ENCODE measurements around the gene CDO1. TPM values are rescaled to one million over a fixed set of nuclear protein-coding genes. Genes with fewer than 3 reads are reported as not detected.
A peak's percentile ranks its signal among the peaks of the same experiment; 100 is the strongest.
"Not testable (repeated sequence)": the region's sequence is repeated elsewhere in the genome, so short reads cannot be mapped to it uniquely, and the experiment has no call there.

The CDO1 gene
- total RNA-seq, 1 donor from 2014 or later, result 136 TPM

DNA sequence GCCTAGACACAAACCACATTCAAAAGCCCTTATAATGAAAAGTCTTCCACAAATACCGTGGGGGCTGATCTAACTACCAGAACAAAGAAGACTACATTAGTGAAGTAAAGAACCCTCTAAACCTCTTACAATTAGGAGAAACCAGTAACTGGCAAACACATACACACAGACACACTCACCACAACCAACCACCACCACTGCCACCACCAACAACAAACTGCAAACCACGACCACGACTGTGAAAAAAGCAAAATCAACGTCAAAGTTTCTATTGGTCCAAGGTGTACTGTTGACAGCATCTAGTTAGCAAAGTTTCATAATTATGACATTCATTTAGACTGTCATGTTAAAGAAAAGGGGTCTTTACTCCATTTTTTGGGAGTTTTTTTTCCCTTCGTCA, 2.7 kb downstream of the CDO1 start:
- peak overlapping the region; percentile 98 for H3K4me3 Mint-ChIP-seq (ENCODE audit: unreplicated experiment)
- H3K4me1 Mint-ChIP-seq (ENCODE audit: low read depth, unreplicated experiment), result peaks cover 49% of the 10 kb centered on the region
- H3K27me3 Mint-ChIP-seq (ENCODE audit: unreplicated experiment), result peaks cover 18% of the 10 kb centered on the region
- TF ChIP-seq, protein P1, sequence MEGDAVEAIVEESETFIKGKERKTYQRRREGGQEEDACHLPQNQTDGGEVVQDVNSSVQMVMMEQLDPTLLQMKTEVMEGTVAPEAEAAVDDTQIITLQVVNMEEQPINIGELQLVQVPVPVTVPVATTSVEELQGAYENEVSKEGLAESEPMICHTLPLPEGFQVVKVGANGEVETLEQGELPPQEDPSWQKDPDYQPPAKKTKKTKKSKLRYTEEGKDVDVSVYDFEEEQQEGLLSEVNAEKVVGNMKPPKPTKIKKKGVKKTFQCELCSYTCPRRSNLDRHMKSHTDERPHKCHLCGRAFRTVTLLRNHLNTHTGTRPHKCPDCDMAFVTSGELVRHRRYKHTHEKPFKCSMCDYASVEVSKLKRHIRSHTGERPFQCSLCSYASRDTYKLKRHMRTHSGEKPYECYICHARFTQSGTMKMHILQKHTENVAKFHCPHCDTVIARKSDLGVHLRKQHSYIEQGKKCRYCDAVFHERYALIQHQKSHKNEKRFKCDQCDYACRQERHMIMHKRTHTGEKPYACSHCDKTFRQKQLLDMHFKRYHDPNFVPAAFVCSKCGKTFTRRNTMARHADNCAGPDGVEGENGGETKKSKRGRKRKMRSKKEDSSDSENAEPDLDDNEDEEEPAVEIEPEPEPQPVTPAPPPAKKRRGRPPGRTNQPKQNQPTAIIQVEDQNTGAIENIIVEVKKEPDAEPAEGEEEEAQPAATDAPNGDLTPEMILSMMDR (IDR thresholded peaks at IDR 0.05; ENCODE audit: partially characterized antibody, unreplicated experiment), result no peak
- no peak overlapping the region for H3K27ac Mint-ChIP-seq (ENCODE audit: unreplicated experiment)
- peaks cover 15% of the 10 kb centered on the region for H3K9me3 Mint-ChIP-seq (ENCODE audit: unreplicated experiment)
- DNase-seq, result no peak
- peaks cover 17% of the 10 kb centered on the region for H3K36me3 Mint-ChIP-seq (ENCODE audit: unreplicated experiment)

DNA sequence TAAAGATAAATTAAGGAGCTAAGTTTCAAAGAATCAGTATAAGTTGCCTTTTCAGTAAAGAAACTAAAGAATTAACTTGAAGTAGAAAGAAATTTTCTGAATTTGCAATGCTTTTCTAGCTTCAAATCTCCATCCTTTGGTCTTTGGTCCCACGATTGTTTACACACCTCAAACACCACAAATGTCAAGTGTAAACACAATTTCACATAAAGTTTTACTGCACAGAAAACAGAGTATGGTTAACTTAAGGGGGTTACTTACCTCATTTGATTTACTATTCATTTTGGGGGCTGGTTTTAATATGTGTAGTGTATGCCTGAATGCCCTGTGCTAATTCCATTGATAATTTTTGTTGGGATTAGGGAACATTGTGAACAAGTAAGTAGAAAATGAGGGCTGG, 4.1 kb downstream of the CDO1 start:
- Mint-ChIP-seq H3K36me3 (ENCODE audit: unreplicated experiment) (peaks cover 17% of the 10 kb centered on the region), H3K27ac (ENCODE audit: unreplicated experiment) (no peak overlapping the region), H3K9me3 (ENCODE audit: unreplicated experiment) (peaks cover 16% of the 10 kb centered on the region), H3K4me1 (ENCODE audit: low read depth, unreplicated experiment) (peaks cover 37% of the 10 kb centered on the region), H3K27me3 (ENCODE audit: unreplicated experiment) (peaks cover 16% of the 10 kb centered on the region), H3K4me3 (ENCODE audit: unreplicated experiment) (peak overlapping the region; percentile 65)
- TF ChIP-seq, protein P1 (IDR thresholded peaks at IDR 0.05; ENCODE audit: partially characterized antibody, unreplicated experiment), result no peak
- no peak for DNase-seq

DNA sequence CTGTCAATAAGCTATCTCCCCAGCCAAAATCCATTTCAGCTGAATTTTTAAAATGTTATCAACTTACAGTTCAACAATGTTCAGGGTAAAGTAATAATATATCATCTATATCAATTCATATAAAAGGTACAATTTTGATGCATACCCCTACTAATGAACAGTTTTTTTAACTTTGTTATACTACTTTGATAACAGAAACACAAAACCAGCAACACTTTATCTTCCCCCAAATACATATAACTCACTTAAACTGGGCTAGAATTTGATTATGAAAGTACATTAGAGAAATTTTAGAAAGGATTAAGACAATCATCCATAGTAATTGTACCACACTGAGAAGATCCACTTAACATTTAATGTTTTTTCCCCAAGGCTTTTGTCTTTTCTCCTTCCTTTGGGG, 5.1 kb downstream of the CDO1 start:
- H3K36me3 Mint-ChIP-seq (ENCODE audit: unreplicated experiment), result peaks cover 17% of the 10 kb centered on the region
- no peak for DNase-seq
- H3K4me1 Mint-ChIP-seq (ENCODE audit: low read depth, unreplicated experiment), result peaks cover 34% of the 10 kb centered on the region
- peak overlapping the region; percentile 40 for H3K4me3 Mint-ChIP-seq (ENCODE audit: unreplicated experiment)
- TF ChIP-seq, protein P1 (IDR thresholded peaks at IDR 0.05; ENCODE audit: partially characterized antibody, unreplicated experiment), result no peak
- peaks cover 15% of the 10 kb centered on the region for H3K27me3 Mint-ChIP-seq (ENCODE audit: unreplicated experiment)
- H3K9me3 Mint-ChIP-seq (ENCODE audit: unreplicated experiment), result peaks cover 12% of the 10 kb centered on the region
- no peak overlapping the region for H3K27ac Mint-ChIP-seq (ENCODE audit: unreplicated experiment)

DNA sequence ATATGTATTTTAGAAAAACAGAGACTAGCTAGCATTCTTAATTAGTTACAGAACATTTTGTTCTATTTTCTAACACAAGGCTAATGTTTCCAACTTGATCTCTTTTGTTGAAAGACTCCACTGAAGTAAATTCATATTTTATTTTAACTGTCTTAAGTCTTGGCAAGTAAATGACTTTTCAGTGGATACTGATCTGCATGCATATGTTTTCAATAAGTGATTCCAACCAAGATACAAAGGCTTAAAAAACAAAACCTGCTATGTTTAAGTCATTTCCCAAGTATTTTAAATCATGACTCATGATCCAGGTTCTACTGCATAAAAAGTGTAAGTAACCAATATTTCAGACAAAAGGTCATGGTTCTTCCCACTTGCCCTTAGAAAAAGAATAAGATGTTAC, 5.7 kb downstream of the CDO1 start:
- TF ChIP-seq, protein P1 (IDR thresholded peaks at IDR 0.05; ENCODE audit: partially characterized antibody, unreplicated experiment), result no peak
- peaks cover 34% of the 10 kb centered on the region for H3K4me1 Mint-ChIP-seq (ENCODE audit: low read depth, unreplicated experiment)
- no peak for DNase-seq
- peaks cover 17% of the 10 kb centered on the region for H3K36me3 Mint-ChIP-seq (ENCODE audit: unreplicated experiment)
- H3K27ac Mint-ChIP-seq (ENCODE audit: unreplicated experiment), result no peak overlapping the region
- H3K9me3 Mint-ChIP-seq (ENCODE audit: unreplicated experiment), result peaks cover 11% of the 10 kb centered on the region
- H3K27me3 Mint-ChIP-seq (ENCODE audit: unreplicated experiment), result peaks cover 12% of the 10 kb centered on the region
- H3K4me3 Mint-ChIP-seq (ENCODE audit: unreplicated experiment), result peak overlapping the region; percentile 40

DNA sequence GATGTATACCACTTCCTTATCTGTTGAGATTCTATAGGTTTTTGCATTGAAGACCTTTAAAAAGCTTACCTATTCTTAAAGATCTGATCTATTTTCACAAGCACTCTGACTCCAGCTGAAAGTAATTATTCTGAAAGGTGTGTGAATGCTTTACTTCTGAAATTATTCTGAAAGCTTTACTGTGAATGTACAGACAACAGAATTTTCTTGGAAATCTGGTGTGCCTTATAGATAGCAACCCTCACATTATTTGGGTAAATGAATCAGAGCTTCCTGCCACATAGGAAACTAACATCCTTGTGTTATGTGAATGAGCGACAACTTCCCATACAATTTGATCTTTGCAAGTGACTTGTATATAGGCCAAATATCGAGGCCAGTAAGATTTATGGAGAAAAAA, 6.5 kb downstream of the CDO1 start:
- TF ChIP-seq, protein P1 (IDR thresholded peaks at IDR 0.05; ENCODE audit: partially characterized antibody, unreplicated experiment), result no peak
- peaks cover 13% of the 10 kb centered on the region for H3K36me3 Mint-ChIP-seq (ENCODE audit: unreplicated experiment)
- peaks cover 5% of the 10 kb centered on the region for H3K27me3 Mint-ChIP-seq (ENCODE audit: unreplicated experiment)
- H3K27ac Mint-ChIP-seq (ENCODE audit: unreplicated experiment), result no peak overlapping the region
- H3K4me3 Mint-ChIP-seq (ENCODE audit: unreplicated experiment), result no peak overlapping the region
- H3K9me3 Mint-ChIP-seq (ENCODE audit: unreplicated experiment), result peaks cover 4% of the 10 kb centered on the region
- H3K4me1 Mint-ChIP-seq (ENCODE audit: low read depth, unreplicated experiment), result peaks cover 30% of the 10 kb centered on the region
- no peak for DNase-seq

DNA sequence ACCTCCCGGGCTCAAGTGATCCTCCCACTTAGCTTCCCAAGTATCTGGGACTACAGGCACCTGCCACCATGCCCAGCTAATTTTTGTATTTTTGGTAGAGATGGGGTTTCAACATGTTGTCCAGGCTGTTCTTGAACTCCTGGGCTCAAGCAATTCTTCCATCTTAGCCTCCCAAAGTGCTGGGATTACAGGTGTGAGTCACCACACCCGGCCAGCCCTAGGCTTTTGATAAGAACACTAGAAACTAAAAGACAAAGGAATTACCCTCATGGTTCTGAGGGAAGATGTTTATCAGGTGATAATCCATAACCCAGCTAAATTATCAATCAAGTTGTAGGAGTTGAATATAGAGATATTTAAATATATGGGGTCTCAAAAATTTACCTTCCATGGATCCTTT, 8.4 kb downstream of the CDO1 start:
- DNase-seq; H3K9me3 Mint-ChIP-seq (ENCODE audit: unreplicated experiment); H3K4me3 Mint-ChIP-seq (ENCODE audit: unreplicated experiment); H3K27me3 Mint-ChIP-seq (ENCODE audit: unreplicated experiment); H3K27ac Mint-ChIP-seq (ENCODE audit: unreplicated experiment): not testable (repeated sequence)
- H3K36me3 Mint-ChIP-seq (ENCODE audit: unreplicated experiment), result peaks cover 13% of the 10 kb centered on the region
- peaks cover 20% of the 10 kb centered on the region for H3K4me1 Mint-ChIP-seq (ENCODE audit: low read depth, unreplicated experiment)
